ENCODE measurements around the gene ING4. TPM values are rescaled to one million over a fixed set of nuclear protein-coding genes. Genes with fewer than 3 reads are reported as not detected.

ING4 gene
- total and polyA plus RNA-seq, 2 of the 4 experiments (the other 2 are of a cell fraction) = 22.0 to 47.5 TPM

GRCh38 chr12:6688999-6689882 lies 26.3 kb upstream of the ING4 start, which contains the start of gene ZNF384 (continued):
- TF ChIP-seq USF2 (IDR thresholded peaks at IDR 0.05; ENCODE audit: low read depth, low read length) = no peak
- TF ChIP-seq RFX5 (IDR thresholded peaks at IDR 0.05; ENCODE audit: low read depth, low read length) = 0 out of 2 replicates have a peak, but pooled peaks have one; percentile 19
- peak; percentile 10 for TF ChIP-seq BHLHE40 (IDR thresholded peaks at IDR 0.05; ENCODE audit: low read depth, low read length)
- TF ChIP-seq CEBPB (IDR thresholded peaks at IDR 0.05; ENCODE audit: low read depth, low read length) = no peak
